Erythroblast (primary cell): ENCODE data around the gene MAGEB3.

Experiments
- DNase-seq, 2 experiments: peaks; one replicate each; lab custom pipeline; 2025; lab: John Stamatoyannopoulos, UW
- GATA1 ChIP-seq: IDR thresholded peaks from 2 replicates; pipeline ENCODE4 v1.6.1; 2011; ENCODE audit warnings: low read depth, mild to moderate bottlenecking, control low read depth, low read length, moderate library complexity
- POLR2A ChIP-seq: IDR thresholded peaks from 2 replicates; pipeline ENCODE4 v1.6.1; 2011; ENCODE audit warnings: mild to moderate bottlenecking, low read length

The MAGEB3 gene

GRCh38 chrX:30246769-30247489, 16.5 kb downstream of the MAGEB3 start, which contains the start of gene MAGEB1:
Gene MAGEB1, plus strand, starts transcription at chrX:30247146. Its CDS starts 3,348 bp downstream, at chrX:30250494.
- no peak for TF ChIP-seq GATA1
- no peak for TF ChIP-seq POLR2A
- no peak for DNase-seq

- DNase-seq: no peak
- no peak for TF ChIP-seq POLR2A
- TF ChIP-seq GATA1: no peak
Measured at GRCh38 chrX:30248854-30249253, 18.4 kb downstream of the MAGEB3 start.

GRCh38 chrX:30253257-30253656, 22.8 kb downstream of the MAGEB3 start:
- TF ChIP-seq GATA1 (no peak), POLR2A (no peak)
- DNase-seq: no peak

GRCh38 chrX:30259927-30260326, 29.5 kb downstream of the MAGEB3 start:
- DNase-seq: no peak

GRCh38 chrX:30261012-30261411, 30.6 kb downstream of the MAGEB3 start:
- TF ChIP-seq GATA1: no peak
- no peak for TF ChIP-seq POLR2A
- DNase-seq: no peak

More at GRCh38 chrX:30259927-30260326, 29.5 kb downstream of the MAGEB3 start:
- TF ChIP-seq GATA1 (no peak), POLR2A (no peak)

GRCh38 chrX:30262763-30263162, 32.3 kb downstream of the MAGEB3 start:
- TF ChIP-seq POLR2A: no peak
- no peak for TF ChIP-seq GATA1
- DNase-seq: no peak

GRCh38 chrX:30270639-30271038, 40.2 kb downstream of the MAGEB3 start:
- DNase-seq: no peak
- no peak for TF ChIP-seq GATA1

- peak in 1 of 2 experiments; percentile 0 for DNase-seq
- TF ChIP-seq GATA1: no peak
- no peak for TF ChIP-seq POLR2A
Measured at GRCh38 chrX:30275498-30275897, 45.0 kb downstream of the MAGEB3 start.

- peak in 1 of 2 experiments; percentile 4 for DNase-seq
- TF ChIP-seq POLR2A (no peak), GATA1 (no peak)
Measured at GRCh38 chrX:30278365-30278764, 47.9 kb downstream of the MAGEB3 start.

- TF ChIP-seq POLR2A (no peak), GATA1 (no peak)
- DNase-seq: no peak
Measured at GRCh38 chrX:30280428-30280827, 50.0 kb downstream of the MAGEB3 start.

GRCh38 chrX:30282527-30282926, 52.1 kb downstream of the MAGEB3 start:
- no peak for TF ChIP-seq POLR2A
- no peak for TF ChIP-seq GATA1
- DNase-seq: peak in 1 of 2 experiments; percentile 1

- TF ChIP-seq GATA1 (no peak), POLR2A (no peak)
- peak; percentile 6 to 55 for DNase-seq
Measured at GRCh38 chrX:30283456-30284200, 53.2 kb downstream of the MAGEB3 start.
